C4-2B (cell line): ENCODE data around the gene CDCA7L.

Experiments used
- ZFX ChIP-seq: fragments of 450-650 bp; IDR thresholded peaks from 2 replicates; pipeline ENCODE4 v1.6.1; 2017
- TF ChIP-seq, protein P1 (sequence below): fragments of 450-650 bp; conservative IDR thresholded peaks from 2 replicates; pipeline ENCODE4 v1.5.1; 2017; ENCODE audit warnings: mild to moderate bottlenecking

DNA sequence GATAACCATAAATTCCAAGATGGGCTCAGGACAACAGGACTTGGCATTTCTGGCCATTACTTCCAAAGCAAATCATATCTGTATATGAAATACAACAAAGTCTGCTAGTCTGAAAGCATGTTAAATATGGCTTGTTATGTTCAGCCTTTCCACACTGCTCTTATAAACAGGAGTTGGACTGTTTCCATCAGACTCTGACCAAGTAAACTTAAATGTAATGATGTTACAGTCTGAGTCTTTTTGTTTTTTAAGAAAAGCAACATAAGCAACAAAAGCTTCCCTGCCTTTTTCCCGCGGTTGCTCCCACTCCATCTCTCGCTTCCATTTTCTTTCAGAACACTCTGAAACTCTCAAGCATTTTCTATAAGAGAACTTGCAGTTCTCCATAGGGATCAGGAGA lies 8.1 kb upstream of the CDCA7L start:
- TF ChIP-seq, protein P1, sequence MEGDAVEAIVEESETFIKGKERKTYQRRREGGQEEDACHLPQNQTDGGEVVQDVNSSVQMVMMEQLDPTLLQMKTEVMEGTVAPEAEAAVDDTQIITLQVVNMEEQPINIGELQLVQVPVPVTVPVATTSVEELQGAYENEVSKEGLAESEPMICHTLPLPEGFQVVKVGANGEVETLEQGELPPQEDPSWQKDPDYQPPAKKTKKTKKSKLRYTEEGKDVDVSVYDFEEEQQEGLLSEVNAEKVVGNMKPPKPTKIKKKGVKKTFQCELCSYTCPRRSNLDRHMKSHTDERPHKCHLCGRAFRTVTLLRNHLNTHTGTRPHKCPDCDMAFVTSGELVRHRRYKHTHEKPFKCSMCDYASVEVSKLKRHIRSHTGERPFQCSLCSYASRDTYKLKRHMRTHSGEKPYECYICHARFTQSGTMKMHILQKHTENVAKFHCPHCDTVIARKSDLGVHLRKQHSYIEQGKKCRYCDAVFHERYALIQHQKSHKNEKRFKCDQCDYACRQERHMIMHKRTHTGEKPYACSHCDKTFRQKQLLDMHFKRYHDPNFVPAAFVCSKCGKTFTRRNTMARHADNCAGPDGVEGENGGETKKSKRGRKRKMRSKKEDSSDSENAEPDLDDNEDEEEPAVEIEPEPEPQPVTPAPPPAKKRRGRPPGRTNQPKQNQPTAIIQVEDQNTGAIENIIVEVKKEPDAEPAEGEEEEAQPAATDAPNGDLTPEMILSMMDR, result no peak
- no peak for TF ChIP-seq ZFX
